ENCODE results near the gene PHLPP1. TPM values are rescaled to one million over a fixed set of nuclear protein-coding genes. Genes with fewer than 3 reads are reported as not detected.

PHLPP1 gene
- total RNA-seq, 2 experiments from 2014 or later = 8.0 to 8.7 TPM

- Mint-ChIP-seq H3K4me3 (no peak overlapping the region), H3K27ac (no peak overlapping the region), H3K4me1 (ENCODE audit: low read depth) (peaks cover 12% of the 10 kb centered on the region), H3K27me3 (peaks cover 2% of the 10 kb centered on the region), H3K36me3 (peaks cover 2% of the 10 kb centered on the region), H3K9me3 (no peaks in the 10 kb centered on the region)
- POLR2A ChIA-PET = no interaction called here
- no peak for DNase-seq
- intact Hi-C loops (cut with micrococcal nuclease) = no loop called here
- CTCF ChIA-PET = no interaction called here
These were observed 34.0 kb downstream of the PHLPP1 start for GRCh38 chr18:62749389-62749788.

GRCh38 chr18:62751341-62751821 lies 36.0 kb downstream of the PHLPP1 start:
- H3K4me1 Mint-ChIP-seq (ENCODE audit: low read depth) = peaks cover 8% of the 10 kb centered on the region
- peaks cover 2% of the 10 kb centered on the region for H3K27me3 Mint-ChIP-seq
- intact Hi-C loops (cut with micrococcal nuclease) = no loop called here
- POLR2A ChIA-PET = no interaction called here
- H3K36me3 Mint-ChIP-seq = peaks cover 2% of the 10 kb centered on the region
- CTCF ChIA-PET = no interaction called here
- no peak for DNase-seq
- H3K9me3 Mint-ChIP-seq = peaks cover 4% of the 10 kb centered on the region
- no peak overlapping the region for H3K4me3 Mint-ChIP-seq
- no peak overlapping the region for H3K27ac Mint-ChIP-seq

GRCh38 chr18:62751977-62752376 lies 36.6 kb downstream of the PHLPP1 start:
- Mint-ChIP-seq H3K36me3 (peaks cover 2% of the 10 kb centered on the region), H3K9me3 (peaks cover 4% of the 10 kb centered on the region), H3K27me3 (peaks cover 2% of the 10 kb centered on the region), H3K4me3 (no peak overlapping the region), H3K27ac (no peak overlapping the region), H3K4me1 (ENCODE audit: low read depth) (peaks cover 8% of the 10 kb centered on the region)
- ChIA-PET CTCF (no interaction called here), POLR2A (no interaction called here)
- DNase-seq = no peak
- intact Hi-C loops (cut with micrococcal nuclease) = no loop called here

GRCh38 chr18:62754026-62754425 lies 38.7 kb downstream of the PHLPP1 start:
- POLR2A ChIA-PET = no interaction called here
- Mint-ChIP-seq H3K27me3 (no peaks in the 10 kb centered on the region), H3K9me3 (peaks cover 4% of the 10 kb centered on the region), H3K4me3 (no peak overlapping the region), H3K36me3 (peaks cover 2% of the 10 kb centered on the region), H3K4me1 (ENCODE audit: low read depth) (peaks cover 6% of the 10 kb centered on the region), H3K27ac (no peak overlapping the region)
- CTCF ChIA-PET = interaction anchor here (1.2 kb wide), 1 partner anchor 204 kb away, joined by 4 read pairs; no protein-coding TSS in a partner anchor
- intact Hi-C loops (cut with micrococcal nuclease) = no loop called here
- no peak for DNase-seq

- no peak overlapping the region for H3K4me3 Mint-ChIP-seq
- no peak for DNase-seq
- H3K9me3 Mint-ChIP-seq = peaks cover 4% of the 10 kb centered on the region
- no peaks in the 10 kb centered on the region for H3K27me3 Mint-ChIP-seq
- H3K27ac Mint-ChIP-seq = no peak overlapping the region
- CTCF ChIA-PET = no interaction called here
- intact Hi-C loops (cut with micrococcal nuclease) = no loop called here
- peaks cover 6% of the 10 kb centered on the region for H3K4me1 Mint-ChIP-seq (ENCODE audit: low read depth)
- H3K36me3 Mint-ChIP-seq = no peaks in the 10 kb centered on the region
- POLR2A ChIA-PET = no interaction called here
These were observed 40.1 kb downstream of the PHLPP1 start for GRCh38 chr18:62755454-62755853.

- no peak overlapping the region for H3K27ac Mint-ChIP-seq
- intact Hi-C loops (cut with micrococcal nuclease) = no loop called here
- H3K4me3 Mint-ChIP-seq = no peak overlapping the region
- POLR2A ChIA-PET = no interaction called here
- H3K27me3 Mint-ChIP-seq = no peaks in the 10 kb centered on the region
- peaks cover 4% of the 10 kb centered on the region for H3K9me3 Mint-ChIP-seq
- peaks cover 6% of the 10 kb centered on the region for H3K4me1 Mint-ChIP-seq (ENCODE audit: low read depth)
- CTCF ChIA-PET = no interaction called here
- no peaks in the 10 kb centered on the region for H3K36me3 Mint-ChIP-seq
- no peak for DNase-seq
These were observed 40.6 kb downstream of the PHLPP1 start for GRCh38 chr18:62755946-62756345.

GRCh38 chr18:62757399-62758010 lies 42.2 kb downstream of the PHLPP1 start:
- H3K27me3 Mint-ChIP-seq = no peaks in the 10 kb centered on the region
- intact Hi-C loops (cut with micrococcal nuclease) = loop anchor here (2.0 kb wide), 1 partner anchor 21 kb away; no protein-coding TSS in a partner anchor
- no peaks in the 10 kb centered on the region for H3K36me3 Mint-ChIP-seq
- H3K4me1 Mint-ChIP-seq (ENCODE audit: low read depth) = no peaks in the 10 kb centered on the region
- no peak for DNase-seq
- no peak overlapping the region for H3K4me3 Mint-ChIP-seq
- no peak overlapping the region for H3K27ac Mint-ChIP-seq
- H3K9me3 Mint-ChIP-seq = peaks cover 4% of the 10 kb centered on the region
- CTCF ChIA-PET = interaction anchor here (1.4 kb wide), 1 partner anchor 79 kb away, joined by 3 read pairs; no protein-coding TSS in a partner anchor
- POLR2A ChIA-PET = no interaction called here

GRCh38 chr18:62758591-62758990 lies 43.2 kb downstream of the PHLPP1 start:
- H3K4me1 Mint-ChIP-seq (ENCODE audit: low read depth) = no peaks in the 10 kb centered on the region
- intact Hi-C loops (cut with micrococcal nuclease) = loop anchor here (2.0 kb wide), 1 partner anchor 20 kb away; no protein-coding TSS in a partner anchor
- no peaks in the 10 kb centered on the region for H3K36me3 Mint-ChIP-seq
- no peak for DNase-seq
- H3K27ac Mint-ChIP-seq = no peak overlapping the region
- no peaks in the 10 kb centered on the region for H3K27me3 Mint-ChIP-seq
- POLR2A ChIA-PET = interaction anchor here (1.1 kb wide), 1 partner anchor 10 kb away, joined by 4 read pairs; no protein-coding TSS in a partner anchor
- CTCF ChIA-PET = interaction anchor here (1.4 kb wide), 1 partner anchor 78 kb away, joined by 3 read pairs; no protein-coding TSS in a partner anchor
- H3K4me3 Mint-ChIP-seq = no peak overlapping the region
- H3K9me3 Mint-ChIP-seq = peaks cover 4% of the 10 kb centered on the region

GRCh38 chr18:62759704-62760402 lies 44.5 kb downstream of the PHLPP1 start:
- ChIA-PET POLR2A (interaction anchor here (1.1 kb wide), 1 partner anchor 8 kb away, joined by 4 read pairs; no protein-coding TSS in a partner anchor), CTCF (no interaction called here)
- DNase-seq = no peak
- intact Hi-C loops (cut with micrococcal nuclease) = loop anchor here (2.0 kb wide), 1 partner anchor 19 kb away; no protein-coding TSS in a partner anchor
- H3K4me1 Mint-ChIP-seq (ENCODE audit: low read depth) = no peaks in the 10 kb centered on the region
- no peaks in the 10 kb centered on the region for H3K36me3 Mint-ChIP-seq
- H3K27ac Mint-ChIP-seq = no peak overlapping the region
- peaks cover 4% of the 10 kb centered on the region for H3K9me3 Mint-ChIP-seq
- H3K4me3 Mint-ChIP-seq = no peak overlapping the region
- H3K27me3 Mint-ChIP-seq = no peaks in the 10 kb centered on the region

- intact Hi-C loops (cut with micrococcal nuclease) = no loop called here
- Mint-ChIP-seq H3K36me3 (no peaks in the 10 kb centered on the region), H3K4me1 (ENCODE audit: low read depth) (no peaks in the 10 kb centered on the region), H3K27ac (no peak overlapping the region), H3K4me3 (no peak overlapping the region), H3K27me3 (no peaks in the 10 kb centered on the region), H3K9me3 (no peaks in the 10 kb centered on the region)
- ChIA-PET CTCF (no interaction called here), POLR2A (no interaction called here)
- no peak for DNase-seq
These were observed 45.0 kb downstream of the PHLPP1 start for GRCh38 chr18:62760403-62760734.

- no peaks in the 10 kb centered on the region for H3K36me3 Mint-ChIP-seq
- no peaks in the 10 kb centered on the region for H3K27me3 Mint-ChIP-seq
- intact Hi-C loops (cut with micrococcal nuclease) = no loop called here
- ChIA-PET CTCF (no interaction called here), POLR2A (no interaction called here)
- no peak for DNase-seq
- H3K27ac Mint-ChIP-seq = no peak overlapping the region
- H3K9me3 Mint-ChIP-seq = no peaks in the 10 kb centered on the region
- no peak overlapping the region for H3K4me3 Mint-ChIP-seq
- peaks cover 9% of the 10 kb centered on the region for H3K4me1 Mint-ChIP-seq (ENCODE audit: low read depth)
These were observed 47.8 kb downstream of the PHLPP1 start for GRCh38 chr18:62763101-62763521.

GRCh38 chr18:62766266-62766665 lies 50.9 kb downstream of the PHLPP1 start:
- ChIA-PET CTCF (no interaction called here), POLR2A (interaction anchor here (0.7 kb wide), 1 partner anchor 18 kb away, joined by 3 read pairs; no protein-coding TSS in a partner anchor)
- Mint-ChIP-seq H3K27me3 (no peaks in the 10 kb centered on the region), H3K27ac (no peak overlapping the region), H3K4me3 (no peak overlapping the region), H3K4me1 (ENCODE audit: low read depth) (peaks cover 13% of the 10 kb centered on the region), H3K9me3 (no peaks in the 10 kb centered on the region), H3K36me3 (peaks cover 3% of the 10 kb centered on the region)
- no peak for DNase-seq
- intact Hi-C loops (cut with micrococcal nuclease) = no loop called here

- H3K27ac Mint-ChIP-seq = no peak overlapping the region
- no peaks in the 10 kb centered on the region for H3K27me3 Mint-ChIP-seq
- no peak overlapping the region for H3K4me3 Mint-ChIP-seq
- peaks cover 3% of the 10 kb centered on the region for H3K36me3 Mint-ChIP-seq
- H3K4me1 Mint-ChIP-seq (ENCODE audit: low read depth) = peaks cover 20% of the 10 kb centered on the region
- ChIA-PET POLR2A (no interaction called here), CTCF (no interaction called here)
- no peak for DNase-seq
- intact Hi-C loops (cut with micrococcal nuclease) = no loop called here
- no peaks in the 10 kb centered on the region for H3K9me3 Mint-ChIP-seq
These were observed 52.0 kb downstream of the PHLPP1 start for GRCh38 chr18:62767321-62767720.
